ENCODE measurements around the gene PBX3. TPM values are rescaled to one million over a fixed set of nuclear protein-coding genes. Genes with fewer than 3 reads are reported as not detected.
A peak's percentile ranks its signal among the peaks of the same experiment; 100 is the strongest.
"Not testable (repeated sequence)": the region's sequence is repeated elsewhere in the genome, so short reads cannot be mapped to it uniquely, and the experiment has no call there.

The PBX3 gene
- total and polyA plus RNA-seq, 2 experiments from 2014 or later = 133 to 134 TPM

DNA sequence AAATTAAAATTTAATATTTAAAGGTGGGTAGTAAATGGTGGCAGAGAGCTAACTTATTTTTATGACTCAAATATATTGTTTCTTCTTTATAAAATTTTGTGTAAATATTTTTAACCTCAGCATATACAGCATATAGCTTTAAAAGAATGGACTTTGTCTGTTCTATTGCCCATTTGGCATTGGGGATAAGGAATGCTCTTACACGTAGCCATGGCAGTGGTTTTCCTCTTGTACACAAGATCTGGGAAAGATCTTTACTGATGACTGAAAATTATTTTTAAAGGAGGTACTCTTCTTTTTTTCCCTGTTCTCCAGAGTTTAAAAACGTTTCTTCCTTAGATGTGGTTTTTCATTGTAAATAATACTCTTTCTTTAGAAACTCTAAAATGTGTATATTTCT, 75.0 kb downstream of the PBX3 start:
- TF ChIP-seq, protein P1, sequence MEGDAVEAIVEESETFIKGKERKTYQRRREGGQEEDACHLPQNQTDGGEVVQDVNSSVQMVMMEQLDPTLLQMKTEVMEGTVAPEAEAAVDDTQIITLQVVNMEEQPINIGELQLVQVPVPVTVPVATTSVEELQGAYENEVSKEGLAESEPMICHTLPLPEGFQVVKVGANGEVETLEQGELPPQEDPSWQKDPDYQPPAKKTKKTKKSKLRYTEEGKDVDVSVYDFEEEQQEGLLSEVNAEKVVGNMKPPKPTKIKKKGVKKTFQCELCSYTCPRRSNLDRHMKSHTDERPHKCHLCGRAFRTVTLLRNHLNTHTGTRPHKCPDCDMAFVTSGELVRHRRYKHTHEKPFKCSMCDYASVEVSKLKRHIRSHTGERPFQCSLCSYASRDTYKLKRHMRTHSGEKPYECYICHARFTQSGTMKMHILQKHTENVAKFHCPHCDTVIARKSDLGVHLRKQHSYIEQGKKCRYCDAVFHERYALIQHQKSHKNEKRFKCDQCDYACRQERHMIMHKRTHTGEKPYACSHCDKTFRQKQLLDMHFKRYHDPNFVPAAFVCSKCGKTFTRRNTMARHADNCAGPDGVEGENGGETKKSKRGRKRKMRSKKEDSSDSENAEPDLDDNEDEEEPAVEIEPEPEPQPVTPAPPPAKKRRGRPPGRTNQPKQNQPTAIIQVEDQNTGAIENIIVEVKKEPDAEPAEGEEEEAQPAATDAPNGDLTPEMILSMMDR (IDR thresholded peaks at IDR 0.05; ENCODE audit: low read depth, low read length) = no peak
- Histone ChIP-seq H3K36me3 (no peaks in the 10 kb centered on the region), H3K4me1 (ENCODE audit: low read depth) (peaks cover 20% of the 10 kb centered on the region), H3K4me3 (no peak overlapping the region), H3K27ac (no peak overlapping the region), H3K9me3 (ENCODE audit: low read depth) (no peaks in the 10 kb centered on the region), H3K27me3 (no peaks in the 10 kb centered on the region)
- DNase-seq (ENCODE audit: low read depth in 1 of 2, low spot score in 1 of 2) = no peak

DNA sequence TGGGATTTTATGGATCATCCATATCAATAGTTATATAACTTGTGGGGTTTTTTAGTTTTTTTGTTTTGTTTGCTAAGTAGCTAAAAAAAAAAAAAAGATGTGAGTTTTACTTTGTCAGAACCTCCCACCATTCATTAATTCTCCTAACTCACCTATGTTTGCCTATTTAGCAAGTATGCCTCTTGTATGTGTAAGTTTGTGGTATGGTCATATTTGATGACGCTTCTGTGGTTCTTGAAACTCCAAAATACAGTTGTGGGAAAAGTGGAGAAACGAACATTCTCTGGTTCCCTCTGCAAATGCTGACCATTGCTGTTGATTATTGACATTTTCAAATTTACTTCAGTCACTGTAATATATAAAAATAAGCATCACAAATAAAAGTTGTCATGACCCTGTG, 75.7 kb downstream of the PBX3 start:
- TF ChIP-seq, protein P1 (IDR thresholded peaks at IDR 0.05; ENCODE audit: low read depth, low read length) = no peak
- no peak overlapping the region for H3K4me3 ChIP-seq
- H3K4me1 ChIP-seq (ENCODE audit: low read depth) = peaks cover 20% of the 10 kb centered on the region
- no peak for DNase-seq (ENCODE audit: low read depth in 1 of 2, low spot score in 1 of 2)
- H3K9me3 ChIP-seq (ENCODE audit: low read depth) = no peaks in the 10 kb centered on the region
- H3K27me3 ChIP-seq = no peaks in the 10 kb centered on the region
- H3K36me3 ChIP-seq = no peaks in the 10 kb centered on the region
- no peak overlapping the region for H3K27ac ChIP-seq

DNA sequence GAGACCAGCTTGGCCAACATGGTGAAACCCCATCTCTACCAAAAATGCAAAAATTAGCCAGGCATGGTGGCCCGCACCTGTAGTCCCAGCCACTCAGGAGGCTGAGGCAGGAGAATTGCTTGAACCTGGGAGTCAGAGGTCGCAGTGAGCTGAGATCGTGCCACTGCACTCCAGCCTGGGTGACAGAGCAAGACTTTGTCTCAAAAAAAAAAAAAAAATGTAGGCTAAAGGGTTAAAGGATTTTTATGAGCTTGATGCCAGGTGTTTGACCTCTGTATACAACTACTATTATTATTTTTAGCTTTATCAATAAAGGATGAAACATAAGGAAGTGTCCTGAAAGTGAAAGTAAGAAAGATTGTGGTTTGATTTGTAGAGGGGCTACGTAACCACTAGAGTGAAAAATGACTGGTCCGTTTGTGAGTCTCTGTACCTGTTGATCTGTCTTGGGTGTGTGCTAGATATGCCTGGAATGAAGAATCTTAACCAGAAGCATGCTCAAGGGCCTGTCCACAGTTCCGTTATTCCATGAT, 76.8 kb downstream of the PBX3 start:
- not testable (repeated sequence) for H3K9me3 ChIP-seq (ENCODE audit: low read depth); H3K36me3 ChIP-seq; H3K27ac ChIP-seq; H3K4me3 ChIP-seq; H3K27me3 ChIP-seq; DNase-seq (ENCODE audit: low read depth in 1 of 2, low spot score in 1 of 2)
- peaks cover 20% of the 10 kb centered on the region for H3K4me1 ChIP-seq (ENCODE audit: low read depth)

DNA sequence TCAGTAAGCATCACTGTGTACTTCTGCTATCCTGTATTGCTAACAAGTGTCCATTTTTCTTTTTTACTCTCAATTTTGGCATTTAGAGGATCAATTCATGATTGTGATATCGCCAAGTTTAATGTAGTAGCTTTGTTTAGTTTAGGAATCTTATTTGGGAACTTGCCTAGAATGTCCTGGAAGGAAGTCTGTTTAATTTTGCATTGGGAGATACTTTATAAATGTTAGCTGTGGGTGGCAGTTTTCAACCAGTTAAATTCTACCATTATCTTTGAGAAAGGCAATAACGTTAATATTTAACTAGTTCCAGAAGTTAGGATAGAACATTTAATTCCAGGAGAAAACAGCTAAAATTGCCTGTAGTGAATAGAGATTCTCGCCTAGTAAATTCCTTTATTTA, 78.6 kb downstream of the PBX3 start:
- no peak for DNase-seq (ENCODE audit: low read depth in 1 of 2, low spot score in 1 of 2)
- Histone ChIP-seq H3K27me3 (no peaks in the 10 kb centered on the region), H3K9me3 (ENCODE audit: low read depth) (no peaks in the 10 kb centered on the region), H3K4me3 (no peak overlapping the region), H3K4me1 (ENCODE audit: low read depth) (peaks cover 11% of the 10 kb centered on the region), H3K27ac (no peak overlapping the region), H3K36me3 (no peaks in the 10 kb centered on the region)
- TF ChIP-seq, protein P1 (IDR thresholded peaks at IDR 0.05; ENCODE audit: low read depth, low read length) = no peak

DNA sequence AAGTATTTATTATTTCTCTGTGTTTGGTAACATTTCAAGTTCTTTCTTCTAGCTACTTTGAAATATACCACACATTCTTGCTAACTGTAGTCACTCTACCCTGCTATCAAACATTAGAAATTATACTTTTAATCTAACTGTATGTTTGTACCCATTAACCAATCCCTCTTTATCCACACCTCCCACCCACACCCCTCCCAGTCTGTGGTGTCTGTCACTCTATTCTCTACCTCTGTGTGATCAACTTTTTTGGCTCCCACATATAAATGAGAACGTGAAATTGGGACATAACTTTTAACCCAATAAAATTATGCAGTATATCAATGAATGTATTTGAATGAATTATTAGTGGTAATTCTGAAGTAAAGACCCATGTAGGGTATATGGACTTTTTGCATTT, 79.7 kb downstream of the PBX3 start:
- TF ChIP-seq, protein P1 (IDR thresholded peaks at IDR 0.05; ENCODE audit: low read depth, low read length) = no peak
- no peak for DNase-seq (ENCODE audit: low read depth in 1 of 2, low spot score in 1 of 2)
- H3K9me3 ChIP-seq (ENCODE audit: low read depth) = no peaks in the 10 kb centered on the region
- H3K27me3 ChIP-seq = no peaks in the 10 kb centered on the region
- H3K4me1 ChIP-seq (ENCODE audit: low read depth) = peaks cover 4% of the 10 kb centered on the region
- H3K4me3 ChIP-seq = no peak overlapping the region
- H3K36me3 ChIP-seq = no peaks in the 10 kb centered on the region
- no peak overlapping the region for H3K27ac ChIP-seq

DNA sequence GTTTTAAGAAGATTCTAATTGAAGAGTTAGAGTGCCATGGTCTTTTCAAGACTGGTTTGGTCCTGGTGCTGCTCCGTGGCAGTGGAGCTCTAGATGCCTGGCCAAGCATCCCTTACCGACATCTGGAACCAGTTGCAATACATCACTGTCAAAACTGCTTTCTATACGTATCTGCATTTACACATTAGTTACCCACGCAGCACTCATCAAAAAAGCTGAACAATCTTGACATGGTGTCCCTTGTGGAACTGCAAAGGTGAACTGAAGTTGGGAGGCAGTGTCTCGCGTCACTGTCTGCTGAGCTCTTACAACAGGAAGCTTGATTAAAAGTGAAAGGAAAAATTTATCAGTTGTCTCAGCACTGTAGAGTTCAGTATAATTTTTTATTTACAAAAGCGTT, 82.6 kb downstream of the PBX3 start:
- no peak overlapping the region for H3K27ac ChIP-seq
- no peaks in the 10 kb centered on the region for H3K9me3 ChIP-seq (ENCODE audit: low read depth)
- no peaks in the 10 kb centered on the region for H3K36me3 ChIP-seq
- H3K27me3 ChIP-seq = no peaks in the 10 kb centered on the region
- TF ChIP-seq, protein P1 (IDR thresholded peaks at IDR 0.05; ENCODE audit: low read depth, low read length) = no peak
- H3K4me1 ChIP-seq (ENCODE audit: low read depth) = peaks cover 4% of the 10 kb centered on the region
- peak in 1 of 2 donors; percentile 49 for DNase-seq (ENCODE audit: low read depth in 1 of 2, low spot score in 1 of 2)
- no peak overlapping the region for H3K4me3 ChIP-seq
